ENCODE results near the gene TAF15. TPM values are rescaled to one million over a fixed set of nuclear protein-coding genes. Genes with fewer than 3 reads are reported as not detected.

The TAF15 gene
- total RNA-seq, 2 experiments from 2014 or later: 65.9 to 256 TPM

DNA sequence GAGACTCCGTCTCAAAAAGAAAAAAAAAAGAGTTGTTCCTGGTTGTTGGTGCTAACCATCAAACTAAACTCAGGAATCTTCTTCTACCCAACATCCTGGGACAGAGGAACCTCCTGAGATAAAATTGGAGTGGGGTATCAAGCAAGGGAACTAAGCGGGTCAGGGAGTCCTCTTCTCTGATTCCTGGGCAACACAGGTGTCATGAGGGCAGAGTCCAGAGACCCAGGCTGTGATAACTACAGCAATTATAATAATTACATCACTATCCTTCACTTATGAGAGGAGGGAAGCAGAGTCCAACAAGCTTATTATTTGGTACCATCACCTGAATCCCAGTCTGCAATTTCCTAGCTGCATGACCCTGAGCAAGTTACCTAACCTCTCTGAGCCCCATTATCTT lies 40.5 kb upstream of the TAF15 start:
- Histone ChIP-seq H3K9me3 (ENCODE audit: low read length) (no peaks in the 10 kb centered on the region), H3K4me3 (ENCODE audit: low read depth, low read length, poor library complexity, severe bottlenecking) (no peak overlapping the region), H3K4me1 (ENCODE audit: insufficient read depth, low read length, poor library complexity, severe bottlenecking) (peaks cover 9% of the 10 kb centered on the region), H3K36me3 (ENCODE audit: insufficient read depth, low read length) (no peaks in the 10 kb centered on the region), H3K4me2 (ENCODE audit: low read length) (no peak overlapping the region), H4K20me1 (ENCODE audit: insufficient read depth, low read length) (no peaks in the 10 kb centered on the region), H3K79me2 (ENCODE audit: insufficient read depth, low read depth, low read length) (no peaks in the 10 kb centered on the region), H2AFZ (ENCODE audit: low read length) (no peak overlapping the region), H3K9me2 (ENCODE audit: insufficient read depth, low read length) (no peaks in the 10 kb centered on the region), H3K27ac (ENCODE audit: low read depth, low read length, poor library complexity, severe bottlenecking) (no peak overlapping the region)
- no peak for DNase-seq (ENCODE audit: low spot score)
- intact Hi-C loops (cut with micrococcal nuclease; ENCODE audit: unreplicated experiment): no loop called here
- ChIA-PET POLR2A (interaction anchor here (0.6 kb wide), 1 partner anchor 19 kb away, joined by 4 read pairs; no protein-coding TSS in a partner anchor), CTCF (ENCODE audit: unreplicated experiment) (no interaction called here)
- TF ChIP-seq, protein P1, sequence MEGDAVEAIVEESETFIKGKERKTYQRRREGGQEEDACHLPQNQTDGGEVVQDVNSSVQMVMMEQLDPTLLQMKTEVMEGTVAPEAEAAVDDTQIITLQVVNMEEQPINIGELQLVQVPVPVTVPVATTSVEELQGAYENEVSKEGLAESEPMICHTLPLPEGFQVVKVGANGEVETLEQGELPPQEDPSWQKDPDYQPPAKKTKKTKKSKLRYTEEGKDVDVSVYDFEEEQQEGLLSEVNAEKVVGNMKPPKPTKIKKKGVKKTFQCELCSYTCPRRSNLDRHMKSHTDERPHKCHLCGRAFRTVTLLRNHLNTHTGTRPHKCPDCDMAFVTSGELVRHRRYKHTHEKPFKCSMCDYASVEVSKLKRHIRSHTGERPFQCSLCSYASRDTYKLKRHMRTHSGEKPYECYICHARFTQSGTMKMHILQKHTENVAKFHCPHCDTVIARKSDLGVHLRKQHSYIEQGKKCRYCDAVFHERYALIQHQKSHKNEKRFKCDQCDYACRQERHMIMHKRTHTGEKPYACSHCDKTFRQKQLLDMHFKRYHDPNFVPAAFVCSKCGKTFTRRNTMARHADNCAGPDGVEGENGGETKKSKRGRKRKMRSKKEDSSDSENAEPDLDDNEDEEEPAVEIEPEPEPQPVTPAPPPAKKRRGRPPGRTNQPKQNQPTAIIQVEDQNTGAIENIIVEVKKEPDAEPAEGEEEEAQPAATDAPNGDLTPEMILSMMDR (conservative IDR thresholded peaks at IDR 0.05; ENCODE audit: low read length): no peak
- no peak for TF ChIP-seq EZH2phosphoT487 (IDR thresholded peaks at IDR 0.05; ENCODE audit: borderline replicate concordance, low read depth, low read length)
- no TSS peak for BruUV-seq (replicated peaks)

DNA sequence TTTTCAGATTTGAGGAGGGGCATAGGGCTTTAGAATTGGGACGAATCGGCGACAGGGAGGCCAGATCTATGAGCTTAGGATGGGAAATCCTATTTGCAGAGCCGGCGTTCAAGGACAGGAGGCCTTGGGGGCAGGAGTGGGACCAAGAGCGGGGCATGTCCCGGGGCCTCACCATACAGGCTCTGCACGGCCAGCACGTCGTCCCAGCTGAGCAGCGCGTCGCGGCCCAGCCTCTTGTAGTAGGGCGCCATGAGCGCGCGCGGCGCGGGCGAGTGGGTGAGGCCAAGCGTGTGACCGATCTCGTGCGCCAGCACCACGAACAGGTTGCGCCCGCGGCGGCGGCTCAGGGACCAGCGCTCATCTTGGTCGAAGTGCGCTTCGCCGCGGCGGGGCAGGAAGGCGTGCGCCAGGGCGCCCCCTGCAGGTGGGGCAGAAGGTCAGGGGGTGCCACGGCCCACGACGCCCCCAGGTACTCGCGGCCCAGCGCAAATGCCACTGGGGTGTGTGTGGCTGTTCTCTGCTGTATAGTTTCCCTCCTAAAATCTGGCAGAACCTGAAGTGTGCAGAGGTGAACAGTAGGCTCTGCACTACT lies 39.3 kb upstream of the TAF15 start:
- no peak for TF ChIP-seq EZH2phosphoT487 (IDR thresholded peaks at IDR 0.05; ENCODE audit: borderline replicate concordance, low read depth, low read length)
- TF ChIP-seq, protein P1 (conservative IDR thresholded peaks at IDR 0.05; ENCODE audit: low read length): peak; percentile 66
- Histone ChIP-seq H3K9me2 (ENCODE audit: insufficient read depth, low read length) (no peaks in the 10 kb centered on the region), H3K4me2 (ENCODE audit: low read length) (no peak overlapping the region), H3K9me3 (ENCODE audit: low read length) (no peaks in the 10 kb centered on the region), H3K36me3 (ENCODE audit: insufficient read depth, low read length) (no peaks in the 10 kb centered on the region), H2AFZ (ENCODE audit: low read length) (no peak overlapping the region), H3K27ac (ENCODE audit: low read depth, low read length, poor library complexity, severe bottlenecking) (no peak overlapping the region), H4K20me1 (ENCODE audit: insufficient read depth, low read length) (no peaks in the 10 kb centered on the region), H3K4me1 (ENCODE audit: insufficient read depth, low read length, poor library complexity, severe bottlenecking) (peaks cover 6% of the 10 kb centered on the region), H3K79me2 (ENCODE audit: insufficient read depth, low read depth, low read length) (no peaks in the 10 kb centered on the region), H3K4me3 (ENCODE audit: low read depth, low read length, poor library complexity, severe bottlenecking) (no peak overlapping the region)
- no peak for DNase-seq (ENCODE audit: low spot score)
- intact Hi-C loops (cut with micrococcal nuclease; ENCODE audit: unreplicated experiment): no loop called here
- BruUV-seq (replicated peaks): no TSS peak
- ChIA-PET POLR2A (no interaction called here), CTCF (ENCODE audit: unreplicated experiment) (no interaction called here)

DNA sequence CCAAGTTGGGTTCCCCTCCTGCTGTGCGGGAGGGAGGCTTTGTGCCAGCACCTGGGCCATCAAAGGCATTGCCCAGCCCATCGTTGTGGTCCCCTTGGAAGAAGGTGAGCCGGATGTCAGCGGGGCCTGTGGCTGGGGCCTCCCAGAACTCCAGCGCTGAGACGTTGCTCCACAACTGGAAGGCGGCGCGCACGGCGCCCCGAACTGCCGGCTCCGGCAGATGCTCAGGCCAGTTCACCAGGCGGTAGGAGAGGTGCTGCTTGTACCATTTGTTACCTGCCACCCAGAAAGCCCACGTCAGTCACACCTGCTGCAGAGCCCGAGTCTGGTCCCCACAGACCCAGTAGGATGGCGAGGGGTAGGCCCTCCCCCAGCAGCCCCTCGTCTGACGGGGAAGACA lies 36.2 kb upstream of the TAF15 start:
- TF ChIP-seq EZH2phosphoT487 (IDR thresholded peaks at IDR 0.05; ENCODE audit: borderline replicate concordance, low read depth, low read length): no peak
- TF ChIP-seq, protein P1 (conservative IDR thresholded peaks at IDR 0.05; ENCODE audit: low read length): no peak
- Histone ChIP-seq H4K20me1 (ENCODE audit: insufficient read depth, low read length) (no peaks in the 10 kb centered on the region), H3K79me2 (ENCODE audit: insufficient read depth, low read depth, low read length) (no peaks in the 10 kb centered on the region), H3K36me3 (ENCODE audit: insufficient read depth, low read length) (no peaks in the 10 kb centered on the region), H3K4me1 (ENCODE audit: insufficient read depth, low read length, poor library complexity, severe bottlenecking) (no peaks in the 10 kb centered on the region), H3K9me3 (ENCODE audit: low read length) (no peaks in the 10 kb centered on the region), H3K4me3 (ENCODE audit: low read depth, low read length, poor library complexity, severe bottlenecking) (no peak overlapping the region), H3K27ac (ENCODE audit: low read depth, low read length, poor library complexity, severe bottlenecking) (no peak overlapping the region), H3K9me2 (ENCODE audit: insufficient read depth, low read length) (no peaks in the 10 kb centered on the region), H2AFZ (ENCODE audit: low read length) (no peak overlapping the region), H3K4me2 (ENCODE audit: low read length) (no peak overlapping the region)
- intact Hi-C loops (cut with micrococcal nuclease; ENCODE audit: unreplicated experiment): no loop called here
- ChIA-PET CTCF (ENCODE audit: unreplicated experiment) (no interaction called here), POLR2A (no interaction called here)
- DNase-seq (ENCODE audit: low spot score): no peak
- no TSS peak for BruUV-seq (replicated peaks)
